NCI-H2081 treated with DMSO at 0.1 percent for 48 hours (cell line): Measurements from ENCODE around the gene APBB3.
A peak's percentile ranks its signal among the peaks of the same experiment; 100 is the strongest.
"Not testable (repeated sequence)": the region's sequence is repeated elsewhere in the genome, so short reads cannot be mapped to it uniquely, and the experiment has no call there.

Experiments
- DNase-seq: peaks from one replicate; lab custom pipeline; 2025; lab: John Stamatoyannopoulos, UW

The APBB3 gene

GRCh38 chr5:140564196-140565023 lies at the start of gene APBB3, which contains the start of gene SLC35A4:
Gene APBB3, minus strand, starts transcription at chr5:140564598. Its CDS starts 353 bp downstream, at chr5:140564245.
Gene SLC35A4, plus strand, starts transcription at chr5:140564828. Its CDS starts 2,342 bp downstream, at chr5:140567170.
- peak; percentile 78 for DNase-seq

GRCh38 chr5:140611020-140611521 lies 46.7 kb upstream of the APBB3 start:
- DNase-seq, result no peak

GRCh38 chr5:140609126-140609525 lies 44.7 kb upstream of the APBB3 start:
- DNase-seq, result no peak

- no peak for DNase-seq
These were observed 44.3 kb upstream of the APBB3 start for GRCh38 chr5:140608722-140609121.

GRCh38 chr5:140607031-140607430 lies 42.6 kb upstream of the APBB3 start:
- no peak for DNase-seq

GRCh38 chr5:140605879-140606278 lies 41.5 kb upstream of the APBB3 start:
- no peak for DNase-seq

- DNase-seq, result no peak
These were observed 39.3 kb upstream of the APBB3 start for GRCh38 chr5:140603734-140604133.

- DNase-seq, result not testable (repeated sequence)
These were observed 39.0 kb upstream of the APBB3 start for GRCh38 chr5:140603446-140603698.

- DNase-seq, result no peak
These were observed 37.7 kb upstream of the APBB3 start for GRCh38 chr5:140602147-140602546.

- DNase-seq, result no peak
These were observed 35.7 kb upstream of the APBB3 start for GRCh38 chr5:140600096-140600495.

- DNase-seq, result no peak
These were observed 34.4 kb upstream of the APBB3 start for GRCh38 chr5:140598836-140599235.

- no peak for DNase-seq
These were observed 31.9 kb upstream of the APBB3 start for GRCh38 chr5:140596321-140596741.

GRCh38 chr5:140595538-140596300 lies 31.3 kb upstream of the APBB3 start:
- DNase-seq, result no peak

- DNase-seq, result no peak
These were observed 29.8 kb upstream of the APBB3 start for GRCh38 chr5:140594169-140594568.

GRCh38 chr5:140593070-140593469 lies 28.7 kb upstream of the APBB3 start:
- not testable (repeated sequence) for DNase-seq

GRCh38 chr5:140591747-140592372 lies 27.5 kb upstream of the APBB3 start:
- DNase-seq, result no peak

- DNase-seq, result no peak
These were observed 26.5 kb upstream of the APBB3 start for GRCh38 chr5:140590861-140591260.

GRCh38 chr5:140588311-140589070 lies 24.1 kb upstream of the APBB3 start:
- no peak for DNase-seq

- DNase-seq, result no peak
These were observed 23.1 kb upstream of the APBB3 start for GRCh38 chr5:140587495-140587894.

- not testable (repeated sequence) for DNase-seq
These were observed 14.9 kb upstream of the APBB3 start for GRCh38 chr5:140579188-140579747.

GRCh38 chr5:140576776-140577201 lies 12.4 kb upstream of the APBB3 start:
- DNase-seq, result no peak
